GM12878 (cell line): Measurements from ENCODE around the gene TMEM72. TPM values are rescaled to one million over a fixed set of nuclear protein-coding genes. Genes with fewer than 3 reads are reported as not detected.

Source experiments
- IKZF2 ChIP-seq, 2 experiments: fragments of 450-650 bp; IDR thresholded peaks; 2 replicates each; pipeline ENCODE4 v1.6.1; 2017; ENCODE audit warnings: mild to moderate bottlenecking in 2 of 2, moderate library complexity in 2 of 2
- PAX8 ChIP-seq: fragments of 450-650 bp; IDR thresholded peaks from 2 replicates; pipeline ENCODE4 v1.6.1; 2017; ENCODE audit warnings: mild to moderate bottlenecking, moderate library complexity
- RAD51 ChIP-seq: fragments of 450-650 bp; IDR thresholded peaks from 2 replicates; pipeline ENCODE4 v1.6.1; 2016; ENCODE audit warnings: moderate library complexity, mild to moderate bottlenecking, inconsistent platforms
- RELA ChIP-seq: fragments of 450-650 bp; IDR thresholded peaks from 2 replicates; pipeline ENCODE4 v1.8.0; 2014; ENCODE audit warnings: borderline replicate concordance; ENCODE audit not compliant: partially characterized antibody
- SMARCA5 ChIP-seq: fragments of 450-650 bp; IDR thresholded peaks from 2 replicates; pipeline ENCODE4 v1.6.1; 2017; ENCODE audit warnings: mild to moderate bottlenecking
- SUPT20H ChIP-seq: IDR thresholded peaks from 2 replicates; pipeline ENCODE4 v1.6.1; 2011; ENCODE audit warnings: low read depth, mild to moderate bottlenecking, low read length, moderate library complexity, borderline replicate concordance; ENCODE audit not compliant: control insufficient read depth
- TCF3 ChIP-seq: IDR thresholded peaks from 2 replicates; pipeline ENCODE4 v1.6.1; 2012; ENCODE audit warnings: low read depth, mild to moderate bottlenecking, low read length, borderline replicate concordance; ENCODE audit not compliant: insufficient read depth
- ZBTB11 ChIP-seq: fragments of 450-650 bp; formaldehyde crosslinking; IDR thresholded peaks from 2 replicates; pipeline ENCODE4 v1.5.0; 2022; ENCODE audit warnings: mild to moderate bottlenecking, missing genetic modification characterization
- ZBTB33 ChIP-seq: fragments of 450-650 bp; IDR thresholded peaks from 2 replicates; pipeline ENCODE4 v1.6.1; 2017; ENCODE audit warnings: mild to moderate bottlenecking
- ZBTB4 ChIP-seq: fragments of 450-650 bp; formaldehyde crosslinking; IDR thresholded peaks from 2 replicates; pipeline ENCODE4 v1.4.0; 2022; ENCODE audit warnings: mild to moderate bottlenecking, moderate library complexity
- ZNF687 ChIP-seq: fragments of 450-650 bp; IDR thresholded peaks from 2 replicates; pipeline ENCODE4 v1.6.1; 2017; ENCODE audit warnings: mild to moderate bottlenecking, moderate library complexity
- polyA plus RNA-seq, 11 experiments: library from polyadenylated mRNA; depleted of rRNA in 4 of 11; unstranded in 6 of 11; stranded (reverse) in 5 of 11; fragments of >200 nt; fragmentation: Nextera tagmentation in 4 of 11; fragmentation: Illumina TruSeq in 1 of 11; extraction: Ambion mirVana in 4 of 11; extraction: Trizol in 1 of 11; gene quantifications; 1 replicate in 1 of 11; 2 replicates in 10 of 11; pipeline versions ENCODE4 v1.2.1 to v1.2.3, GENCODE V29; 2011 to 2016; ENCODE audit warnings: inconsistent platforms in 2 of 11, missing spikeins in 2 of 11, low read depth in 1 of 11
- total RNA-seq, 4 experiments: library from RNA; depleted of rRNA in 3 of 4; stranded (reverse); fragments of >200 nt in 3 of 4; fragmentation: Illumina TruSeq in 1 of 4; extraction: Trizol in 1 of 4; gene quantifications; 2 replicates each; pipeline versions ENCODE4 v1.2.1 to v1.2.3, GENCODE V29; 2013 to 2021
- TF ChIP-seq, protein P1 (sequence below): fragments of 450-650 bp; IDR thresholded peaks from 2 replicates; pipeline ENCODE4 v1.6.1; 2018; ENCODE audit warnings: mild to moderate bottlenecking, low read depth, moderate library complexity; ENCODE audit not compliant: partially characterized antibody

The TMEM72 gene
- total and polyA plus RNA-seq, 10 of the 15 experiments (the other 5 are each of a cell fraction or from before 2014, with no cell fraction given) = 0.12 TPM; not detected in 9

- no peak; the same call in 1 of the 2 replicates for TF ChIP-seq ZNF687
- TF ChIP-seq SUPT20H = no peak
- no peak for TF ChIP-seq ZBTB33
- peak; percentile 93 to 96 for TF ChIP-seq IKZF2 (IDR thresholded peaks at IDR 0.05)
- peak; percentile 57; the same call in 1 of the 2 replicates for TF ChIP-seq SMARCA5
- TF ChIP-seq PAX8 = no peak
- TF ChIP-seq, protein P1, sequence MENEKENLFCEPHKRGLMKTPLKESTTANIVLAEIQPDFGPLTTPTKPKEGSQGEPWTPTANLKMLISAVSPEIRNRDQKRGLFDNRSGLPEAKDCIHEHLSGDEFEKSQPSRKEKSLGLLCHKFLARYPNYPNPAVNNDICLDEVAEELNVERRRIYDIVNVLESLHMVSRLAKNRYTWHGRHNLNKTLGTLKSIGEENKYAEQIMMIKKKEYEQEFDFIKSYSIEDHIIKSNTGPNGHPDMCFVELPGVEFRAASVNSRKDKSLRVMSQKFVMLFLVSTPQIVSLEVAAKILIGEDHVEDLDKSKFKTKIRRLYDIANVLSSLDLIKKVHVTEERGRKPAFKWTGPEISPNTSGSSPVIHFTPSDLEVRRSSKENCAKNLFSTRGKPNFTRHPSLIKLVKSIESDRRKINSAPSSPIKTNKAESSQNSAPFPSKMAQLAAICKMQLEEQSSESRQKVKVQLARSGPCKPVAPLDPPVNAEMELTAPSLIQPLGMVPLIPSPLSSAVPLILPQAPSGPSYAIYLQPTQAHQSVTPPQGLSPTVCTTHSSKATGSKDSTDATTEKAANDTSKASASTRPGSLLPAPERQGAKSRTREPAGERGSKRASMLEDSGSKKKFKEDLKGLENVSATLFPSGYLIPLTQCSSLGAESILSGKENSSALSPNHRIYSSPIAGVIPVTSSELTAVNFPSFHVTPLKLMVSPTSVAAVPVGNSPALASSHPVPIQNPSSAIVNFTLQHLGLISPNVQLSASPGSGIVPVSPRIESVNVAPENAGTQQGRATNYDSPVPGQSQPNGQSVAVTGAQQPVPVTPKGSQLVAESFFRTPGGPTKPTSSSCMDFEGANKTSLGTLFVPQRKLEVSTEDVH = no peak
- TF ChIP-seq TCF3 = no peak
- TF ChIP-seq ZBTB11 (CRISPR knock-in tag) = no peak
- TF ChIP-seq ZBTB4 = no peak
- TF ChIP-seq RAD51 = no peak
- peak; percentile 75 for TF ChIP-seq RELA
These were observed 62.4 kb downstream of the TMEM72 start (continued) for GRCh38 chr10:44973323-44974081.
